Amniotic stem cell (primary cell): ENCODE data around the gene PRKD3.

Source experiments
- DNase-seq: peaks from one replicate; lab custom pipeline; 2025; lab: John Stamatoyannopoulos, UW

PRKD3 gene

GRCh38 chr2:37324786-37325624 is at the start of gene PRKD3:
TSS of gene PRKD3 (minus strand) at chr2:37324833. CDS start at chr2:37316524, 8,309 bp downstream.
- DNase-seq, result peak; percentile 38

DNA sequence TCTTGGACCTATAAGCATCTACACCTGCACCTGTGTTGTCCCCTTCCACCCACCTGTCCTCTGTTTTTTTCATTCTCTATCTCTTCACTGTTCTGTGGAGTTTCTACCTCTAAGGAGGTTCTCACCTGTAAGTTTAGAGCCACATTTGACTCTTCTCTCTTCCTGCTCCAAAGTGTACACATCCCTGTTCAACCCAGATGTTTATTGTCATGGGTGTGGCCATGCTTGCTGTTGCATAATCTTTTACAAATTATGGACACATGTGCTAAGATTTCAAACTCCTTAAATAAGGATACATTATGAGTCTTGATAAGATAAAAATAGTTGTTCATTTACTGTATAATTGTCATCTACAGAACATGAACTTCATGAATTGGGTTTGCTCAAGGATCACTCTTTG is 47.4 kb upstream of the PRKD3 start:
- DNase-seq, result no peak

GRCh38 chr2:37370666-37371065 is 46.0 kb upstream of the PRKD3 start:
- DNase-seq, result no peak

DNA sequence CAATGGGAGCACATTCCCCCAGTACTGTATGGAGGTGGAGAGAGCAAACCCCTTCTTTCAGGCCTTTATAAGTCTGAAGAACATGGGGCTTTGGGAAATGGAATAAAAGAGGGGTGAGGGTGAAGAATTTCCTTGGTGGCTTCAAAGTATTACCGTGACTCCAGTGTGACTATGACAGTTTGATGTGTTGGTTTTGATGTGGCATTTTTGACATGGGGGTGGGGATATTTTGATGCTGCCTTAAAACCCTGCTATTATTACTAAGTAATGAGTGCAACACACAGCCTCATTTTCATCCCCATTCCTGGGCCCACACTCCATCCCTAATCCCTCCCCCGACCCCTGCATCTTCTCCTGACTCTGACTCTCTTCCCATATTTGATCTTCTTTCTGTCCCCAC is 43.4 kb upstream of the PRKD3 start:
- DNase-seq, result no peak

DNA sequence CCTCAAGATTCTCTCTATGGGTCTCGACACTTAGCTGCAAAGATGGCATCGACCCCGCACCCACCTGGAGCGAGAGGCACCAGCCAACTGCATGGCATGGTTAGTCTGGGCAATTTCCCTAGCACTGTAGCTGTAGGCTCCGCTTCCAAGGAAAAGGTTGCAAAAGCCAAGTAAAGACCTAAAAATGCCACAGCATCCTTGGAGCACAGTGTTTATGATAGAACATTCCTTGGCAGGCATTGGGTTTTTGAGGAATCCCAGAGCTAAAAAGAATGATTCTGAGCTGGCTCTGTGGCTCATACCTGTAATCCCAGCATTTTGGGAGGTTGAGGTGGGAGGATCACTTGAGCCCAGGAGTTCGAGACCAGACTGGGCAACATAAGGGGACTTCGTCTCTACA is 42.7 kb upstream of the PRKD3 start:
- no peak for DNase-seq

- no peak for DNase-seq
These were observed 42.1 kb upstream of the PRKD3 start for GRCh38 chr2:37366773-37367172.

GRCh38 chr2:37365669-37366068 is 41.0 kb upstream of the PRKD3 start:
- DNase-seq, result no peak

DNA sequence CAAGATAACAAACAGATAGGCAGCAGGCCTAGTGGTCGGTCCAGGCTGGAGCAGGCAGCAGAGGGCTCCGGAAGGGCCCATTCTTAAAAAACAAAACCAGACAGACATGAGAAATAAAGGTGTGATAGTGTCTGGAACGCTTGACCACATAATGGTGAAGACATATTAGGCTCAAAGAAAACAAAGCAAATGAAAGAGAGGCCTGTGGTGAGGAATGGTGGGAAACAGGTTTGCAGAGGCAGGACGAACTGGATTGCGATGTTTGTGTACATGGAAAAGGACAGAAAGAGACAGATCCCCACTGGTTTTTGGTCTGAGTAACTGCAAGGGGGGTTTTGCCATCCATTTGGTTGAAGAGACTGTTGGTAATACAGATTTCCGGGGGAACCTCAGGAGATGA is 39.7 kb upstream of the PRKD3 start:
- DNase-seq, result no peak

GRCh38 chr2:37361994-37362698 is 37.5 kb upstream of the PRKD3 start:
- no peak for DNase-seq

GRCh38 chr2:37361216-37361815 is 36.7 kb upstream of the PRKD3 start:
- DNase-seq, result no peak

DNA sequence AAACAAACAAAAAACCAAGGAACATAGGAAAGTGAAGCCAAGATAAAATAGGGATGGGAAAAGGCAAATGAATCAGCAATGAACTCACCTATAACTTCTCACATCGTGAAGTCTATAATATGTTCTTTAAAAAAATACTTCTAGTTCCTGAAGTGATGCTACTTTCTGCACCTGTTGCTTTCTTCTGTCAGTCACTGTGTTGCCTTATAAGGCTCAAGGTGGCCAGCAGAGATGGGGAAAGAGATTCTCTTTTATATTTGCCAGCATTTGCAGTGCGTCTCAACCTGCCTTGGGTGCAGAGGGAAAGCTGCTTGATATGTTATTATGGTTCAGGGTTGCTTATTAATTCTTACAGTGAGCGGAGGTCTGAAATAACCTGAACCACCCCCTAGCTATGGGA is 33.8 kb upstream of the PRKD3 start:
- no peak for DNase-seq

DNA sequence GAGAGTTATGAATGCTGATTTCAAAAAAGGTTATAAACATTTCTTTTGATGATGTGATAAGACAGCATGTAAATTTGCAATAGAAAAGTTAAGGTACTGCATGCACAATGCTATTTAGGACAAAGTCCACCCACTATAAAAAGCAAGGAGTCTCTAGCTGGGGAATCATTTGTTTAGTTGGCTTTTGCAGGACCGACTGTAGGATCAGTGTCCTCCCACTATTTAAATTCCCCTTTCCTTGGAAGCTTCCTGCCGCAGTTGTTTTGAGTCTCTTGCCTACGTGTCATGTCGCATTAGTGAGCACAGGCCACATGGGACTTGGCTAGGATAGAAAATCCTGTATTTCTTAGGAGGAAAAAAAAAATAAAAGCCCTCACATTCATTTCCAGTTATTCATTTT is 32.9 kb upstream of the PRKD3 start:
- DNase-seq, result no peak

- DNase-seq, result no peak
These were observed 32.4 kb upstream of the PRKD3 start for GRCh38 chr2:37357069-37357468.

DNA sequence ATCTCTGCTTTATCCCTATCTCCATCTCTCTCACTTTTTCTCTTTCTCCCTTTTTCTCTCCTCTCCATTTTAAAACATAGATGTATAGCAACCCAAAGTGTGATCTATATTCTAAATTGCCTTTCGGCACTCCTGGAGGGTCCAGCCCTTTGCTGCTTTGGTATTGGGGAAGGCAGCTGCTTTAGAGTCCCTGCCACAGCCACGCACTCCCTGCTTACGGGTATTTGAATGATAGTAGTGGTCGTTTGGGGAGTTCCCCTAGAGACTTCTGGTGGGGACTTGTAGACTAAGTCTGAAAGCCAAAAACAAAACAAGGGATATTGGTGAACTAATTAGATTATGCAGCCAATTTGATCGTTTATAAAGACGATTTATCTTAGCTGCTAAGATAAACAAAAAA is 31.7 kb upstream of the PRKD3 start:
- DNase-seq, result no peak

DNA sequence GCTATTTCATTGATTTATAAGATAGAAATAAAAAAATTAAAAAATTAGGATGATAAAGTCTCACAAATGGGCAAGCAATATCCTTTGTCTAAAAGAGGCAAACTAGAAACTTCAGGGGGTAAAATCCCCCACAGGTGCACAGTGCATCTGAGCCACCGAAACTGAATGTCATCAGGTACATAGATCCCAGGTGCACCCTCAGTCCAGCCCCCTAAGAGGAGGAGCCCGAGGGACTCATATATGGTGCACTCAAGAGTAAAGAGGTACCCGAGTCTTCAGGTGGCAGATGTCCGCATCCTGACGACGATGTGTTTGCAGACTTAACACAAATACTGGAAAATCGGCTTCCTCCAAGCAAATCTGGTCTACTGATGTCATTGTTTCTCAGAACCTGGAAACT is 31.1 kb upstream of the PRKD3 start:
- no peak for DNase-seq

DNA sequence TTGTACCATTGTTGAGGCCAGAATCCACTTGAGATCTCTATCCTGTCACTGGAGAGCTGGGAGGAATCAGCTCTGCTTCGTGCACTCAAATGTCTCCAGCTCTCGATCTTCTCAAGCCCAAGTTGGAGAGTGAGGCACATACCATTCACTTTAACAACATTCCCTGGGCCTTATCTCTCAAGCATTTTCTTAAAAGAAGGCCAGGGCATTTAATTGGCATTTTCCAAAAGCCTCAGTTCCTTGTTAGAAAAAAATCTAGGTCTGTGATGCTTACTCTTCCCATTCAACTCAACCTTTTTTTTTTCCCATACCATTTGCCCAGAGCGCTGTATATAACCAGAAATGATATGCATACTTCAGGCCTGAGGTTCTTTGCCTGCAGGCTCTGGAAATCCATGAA is 29.9 kb upstream of the PRKD3 start:
- DNase-seq, result no peak

- DNase-seq, result no peak
These were observed 25.4 kb upstream of the PRKD3 start for GRCh38 chr2:37350034-37350433.

DNA sequence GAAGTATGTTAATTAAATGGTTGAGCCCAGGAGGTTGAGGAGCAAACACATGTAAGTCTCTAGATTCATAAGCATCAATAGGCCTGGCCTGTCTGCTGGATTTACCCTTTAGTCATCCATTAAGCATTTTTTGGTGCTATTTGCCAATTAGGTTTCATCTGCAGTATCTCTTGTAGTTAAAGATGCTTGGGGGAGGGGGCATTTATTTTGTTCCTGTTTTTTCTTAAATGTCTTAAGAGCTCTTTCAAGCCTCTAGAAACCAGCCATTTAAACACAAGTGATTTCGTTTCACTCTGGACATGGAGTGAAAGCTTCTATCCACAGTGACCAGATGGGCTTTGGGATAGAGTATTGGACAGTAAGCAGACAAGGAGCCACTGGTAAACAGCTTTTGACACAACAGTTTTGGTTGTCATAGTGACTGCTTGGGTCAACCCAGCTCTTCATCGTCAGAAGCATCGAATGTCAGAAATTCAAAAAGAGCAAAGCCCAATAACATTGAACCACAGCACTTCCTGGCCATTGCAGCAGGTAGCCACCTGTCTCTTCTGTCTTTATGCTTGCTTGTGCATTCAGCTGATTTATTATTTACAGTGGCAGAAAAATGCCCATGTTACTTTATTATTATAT is 24.7 kb upstream of the PRKD3 start:
- DNase-seq, result no peak

DNA sequence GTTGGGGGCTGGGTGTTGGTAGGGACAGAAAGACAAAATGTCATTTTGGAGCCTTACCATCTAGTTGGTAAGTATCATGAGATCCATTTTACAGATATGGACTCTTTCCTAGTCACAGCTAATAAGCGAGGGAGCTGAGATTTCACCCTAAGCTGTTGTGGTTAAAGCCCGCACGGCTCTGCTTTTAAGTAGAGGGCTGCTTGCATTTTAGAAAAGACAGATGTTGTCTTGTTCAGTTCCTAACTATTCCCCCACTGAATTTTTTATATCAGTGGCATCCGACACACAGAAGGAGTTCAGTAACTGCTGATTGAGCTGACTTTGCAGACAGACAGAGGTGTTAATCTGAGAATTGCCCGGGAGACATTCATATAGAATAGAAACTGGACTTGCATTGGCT is 23.5 kb upstream of the PRKD3 start:
- no peak for DNase-seq

DNA sequence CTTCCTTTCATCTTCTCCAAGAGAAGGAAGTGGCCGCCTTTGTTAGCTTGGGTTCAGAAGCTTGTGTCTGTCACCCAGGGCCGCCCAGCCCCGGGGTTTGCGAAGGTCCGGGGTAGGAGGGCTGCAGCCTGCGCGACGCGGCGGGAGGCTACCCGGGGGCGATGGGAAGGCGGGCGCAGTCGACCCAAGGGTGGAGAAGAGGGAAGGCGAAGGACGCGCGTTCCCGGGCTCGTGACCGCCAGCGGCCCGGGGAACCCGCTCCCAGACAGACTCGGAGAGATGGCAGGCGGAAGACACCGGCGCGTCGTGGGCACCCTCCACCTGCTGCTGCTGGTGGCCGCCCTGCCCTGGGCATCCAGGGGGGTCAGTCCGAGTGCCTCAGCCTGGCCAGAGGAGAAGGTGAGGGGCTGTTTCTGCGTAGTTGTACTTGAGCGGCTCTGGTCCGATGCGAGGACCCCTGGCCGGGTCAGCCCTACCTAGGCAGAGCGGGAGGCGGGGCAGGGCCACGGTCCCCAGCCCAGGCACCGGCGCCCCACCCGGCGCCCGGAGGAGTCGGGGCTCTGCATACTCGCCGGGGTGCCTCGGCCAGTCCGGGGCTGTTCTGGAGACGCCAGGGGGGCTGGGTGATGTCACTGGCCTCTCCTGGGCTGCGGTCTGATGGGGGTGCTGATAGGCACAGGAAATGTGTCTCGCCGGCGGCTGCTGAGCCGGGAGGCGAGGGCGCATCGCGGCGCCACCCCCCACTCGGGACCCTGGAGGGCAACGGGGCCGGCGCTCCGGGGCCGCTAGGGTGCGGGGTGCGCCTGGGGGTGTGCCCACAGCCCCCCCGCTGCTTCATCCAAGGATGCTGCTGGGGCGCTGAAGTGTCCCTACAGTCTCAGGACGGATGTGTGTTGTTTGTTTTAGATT is 20.1 kb upstream of the PRKD3 start, which contains the start of gene QPCT:
Gene QPCT, plus strand, starts transcription at position 178 of the 909 bp plus-strand sequence. Its CDS starts 102 bp downstream, at position 280.
- no peak for DNase-seq
